ENCODE data around the gene MAPRE2.

Gene MAPRE2

GRCh38 chr18:35172009-35172408 lies 130.8 kb downstream of the MAPRE2 start:
- no peak overlapping the region for H3K4me3 ChIP-seq (ENCODE audit: low read depth, low read length)
- no peak for TF ChIP-seq CTCF (conservative IDR thresholded peaks at IDR 0.05; ENCODE audit: low read depth, low read length)
- DNase-seq (ENCODE audit: low read depth) = no peak

GRCh38 chr18:35172451-35173035 lies 131.3 kb downstream of the MAPRE2 start:
- H3K4me3 ChIP-seq (ENCODE audit: low read depth, low read length) = no peak overlapping the region
- no peak for TF ChIP-seq CTCF (conservative IDR thresholded peaks at IDR 0.05; ENCODE audit: low read depth, low read length)
- no peak for DNase-seq (ENCODE audit: low read depth)

GRCh38 chr18:35174093-35174731 lies 133.0 kb downstream of the MAPRE2 start:
- no peak overlapping the region for H3K4me3 ChIP-seq (ENCODE audit: low read depth, low read length)
- DNase-seq (ENCODE audit: low read depth) = no peak
- no peak for TF ChIP-seq CTCF (conservative IDR thresholded peaks at IDR 0.05; ENCODE audit: low read depth, low read length)

- no peak for DNase-seq (ENCODE audit: low read depth)
- no peak overlapping the region for H3K4me3 ChIP-seq (ENCODE audit: low read depth, low read length)
- no peak for TF ChIP-seq CTCF (conservative IDR thresholded peaks at IDR 0.05; ENCODE audit: low read depth, low read length)
Observed at GRCh38 chr18:35174745-35175144, 133.5 kb downstream of the MAPRE2 start.

DNA sequence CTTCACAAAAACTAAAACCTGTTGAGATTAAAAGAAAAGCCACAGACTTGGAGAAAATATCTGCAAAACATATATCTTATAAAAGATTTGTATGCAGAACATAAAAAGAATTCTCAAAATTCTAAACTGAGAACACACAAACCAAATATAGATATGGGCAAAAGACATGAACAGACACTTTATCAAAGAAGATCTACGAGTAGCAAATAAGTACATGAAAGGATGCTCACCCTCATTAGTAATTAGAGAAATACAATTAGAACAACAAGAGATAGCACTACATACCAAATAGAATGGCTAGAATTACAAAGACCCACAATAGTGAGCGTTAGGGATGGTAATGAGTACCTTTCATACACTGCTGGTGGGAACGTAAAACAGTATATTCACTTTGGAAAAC lies 135.7 kb downstream of the MAPRE2 start:
- TF ChIP-seq CTCF (conservative IDR thresholded peaks at IDR 0.05; ENCODE audit: low read depth, low read length) = no peak
- H3K4me3 ChIP-seq (ENCODE audit: low read depth, low read length) = no peak overlapping the region
- no peak for DNase-seq (ENCODE audit: low read depth)

DNA sequence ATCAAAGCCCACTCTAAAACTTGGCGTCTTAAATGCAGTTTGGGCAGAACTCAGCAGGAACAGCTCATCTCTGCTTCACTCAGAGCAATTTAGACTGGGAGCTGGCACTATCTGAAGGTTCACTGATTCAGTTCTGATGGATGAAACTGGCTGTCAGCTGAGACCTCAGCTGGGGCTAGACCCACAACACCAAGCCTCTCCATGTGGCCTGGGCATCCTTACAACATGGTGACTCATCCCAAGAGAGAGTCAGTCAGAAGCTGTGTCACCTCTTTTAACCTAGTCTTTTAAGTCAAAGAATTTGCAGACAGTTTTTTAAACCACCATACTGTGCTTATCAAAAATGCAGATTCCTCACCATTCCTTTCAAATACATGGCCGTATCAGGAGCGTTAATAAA lies 137.0 kb downstream of the MAPRE2 start:
- no peak overlapping the region for H3K4me3 ChIP-seq (ENCODE audit: low read depth, low read length)
- DNase-seq (ENCODE audit: low read depth) = peak; percentile 57
- TF ChIP-seq CTCF (conservative IDR thresholded peaks at IDR 0.05; ENCODE audit: low read depth, low read length) = no peak

- no peak for TF ChIP-seq CTCF (conservative IDR thresholded peaks at IDR 0.05; ENCODE audit: low read depth, low read length)
- H3K4me3 ChIP-seq (ENCODE audit: low read depth, low read length) = no peak overlapping the region
- DNase-seq (ENCODE audit: low read depth) = no peak
Observed at GRCh38 chr18:35179906-35180305, 138.7 kb downstream of the MAPRE2 start.

Measured in choroid plexus epithelial cell (primary cell).